HepG2 (cell line): Measurements from ENCODE around the gene ACSBG1. TPM values are rescaled to one million over a fixed set of nuclear protein-coding genes. Genes with fewer than 3 reads are reported as not detected.
A peak's percentile ranks its signal among the peaks of the same experiment; 100 is the strongest.

Experiments used
- CAMTA2 ChIP-seq: sonication (generic); formaldehyde crosslinking; IDR thresholded peaks from 2 replicates; pipeline ENCODE4 v1.4.0; 2020; ENCODE audit warnings: mild to moderate bottlenecking, missing genetic modification reagents, borderline replicate concordance
- FOSL2 ChIP-seq: sonication (generic); formaldehyde crosslinking; IDR thresholded peaks from 2 replicates; pipeline ENCODE4 v1.4.0; 2020; ENCODE audit warnings: missing genetic modification reagents
- FOXK1 ChIP-seq: sonication (generic); formaldehyde crosslinking; IDR thresholded peaks from 2 replicates; pipeline ENCODE4 v1.4.0; 2020; ENCODE audit warnings: low read depth, missing genetic modification reagents, borderline replicate concordance
- HNF4A ChIP-seq: sonication (generic); formaldehyde crosslinking; IDR thresholded peaks from 2 replicates; pipeline ENCODE4 v1.4.0; 2020; ENCODE audit warnings: missing genetic modification reagents
- LCORL ChIP-seq, 2 experiments: fragments of 450-650 bp in 1 of 2; sonication (generic) in 1 of 2; formaldehyde crosslinking in 1 of 2; IDR thresholded peaks; 2 replicates each; pipeline versions ENCODE4 v1.5.0 to v1.6.1; 2017 to 2020; ENCODE audit warnings: antibody characterized with exemption in 1 of 2, missing genetic modification reagents in 1 of 2
- NCOA1 ChIP-seq: sonication (generic); formaldehyde crosslinking; IDR thresholded peaks from 2 replicates; pipeline ENCODE4 v1.9.0; 2021; ENCODE audit warnings: missing genetic modification reagents
- PHF20 ChIP-seq: sonication (generic); formaldehyde crosslinking; IDR thresholded peaks from 2 replicates; pipeline ENCODE4 v1.5.0; 2020; ENCODE audit warnings: mild to moderate bottlenecking, missing genetic modification reagents
- REXO4 ChIP-seq: sonication (generic); formaldehyde crosslinking; IDR thresholded peaks from 2 replicates; pipeline ENCODE4 v1.8.0; 2022; ENCODE audit warnings: missing genetic modification reagents, mild to moderate bottlenecking, borderline replicate concordance
- TOPORS ChIP-seq: sonication (generic); formaldehyde crosslinking; IDR thresholded peaks from 2 replicates; pipeline ENCODE4 v1.8.0; 2023; ENCODE audit warnings: mild to moderate bottlenecking, missing genetic modification reagents
- ZNF263 ChIP-seq: sonication (generic); formaldehyde crosslinking; IDR thresholded peaks from 2 replicates; pipeline ENCODE4 v1.4.0; 2020; ENCODE audit warnings: missing genetic modification reagents
- ZNF354B ChIP-seq: sonication (generic); formaldehyde crosslinking; IDR thresholded peaks from 2 replicates; pipeline ENCODE4 v1.8.0; 2022; ENCODE audit warnings: mild to moderate bottlenecking, missing genetic modification reagents
- ZNF484 ChIP-seq: sonication (generic); formaldehyde crosslinking; IDR thresholded peaks from 2 replicates; pipeline ENCODE4 v1.5.1; 2020; ENCODE audit warnings: mild to moderate bottlenecking, low read depth, missing genetic modification reagents, borderline replicate concordance
- ZNF790 ChIP-seq: sonication (generic); formaldehyde crosslinking; IDR thresholded peaks from 2 replicates; pipeline ENCODE4 v1.8.0; 2022; ENCODE audit warnings: missing genetic modification reagents, mild to moderate bottlenecking, borderline replicate concordance
- polyA plus RNA-seq, 8 experiments: library from polyadenylated mRNA; depleted of rRNA in 3 of 8; stranded (reverse) in 7 of 8; unstranded in 1 of 8; fragments of >200 nt; fragmentation: Illumina TruSeq in 4 of 8; extraction: Trizol in 4 of 8; gene quantifications; 2 replicates each; pipeline versions ENCODE4 v1.2.1 to v1.2.3, GENCODE V29; 2011 to 2016; ENCODE audit warnings: low read depth in 4 of 8, missing spikeins in 1 of 8, mixed read lengths in 1 of 8; ENCODE audit not compliant: insufficient read depth in 1 of 8
- total RNA-seq, 5 experiments: library from RNA; depleted of rRNA; stranded (reverse); fragments of >200 nt; fragmentation: Illumina TruSeq; extraction: Trizol; gene quantifications; 2 replicates each; pipeline ENCODE4 v1.2.3, GENCODE V29; 2016; ENCODE audit warnings: low read depth in 1 of 5
- TF ChIP-seq, protein P1 (sequence below): sonication (generic); formaldehyde crosslinking; IDR thresholded peaks from 2 replicates; pipeline ENCODE4 v1.5.0; 2020; ENCODE audit warnings: mild to moderate bottlenecking, missing genetic modification reagents, borderline replicate concordance

ACSBG1 gene
- total and polyA plus RNA-seq, 2 of the 13 experiments (the other 11 are each of a cell fraction or from before 2014, with no cell fraction given): 0.35 to 0.81 TPM

GRCh38 chr15:78142332-78142731 is 92.0 kb downstream of the ACSBG1 start (continued):
- TF ChIP-seq, protein P1, sequence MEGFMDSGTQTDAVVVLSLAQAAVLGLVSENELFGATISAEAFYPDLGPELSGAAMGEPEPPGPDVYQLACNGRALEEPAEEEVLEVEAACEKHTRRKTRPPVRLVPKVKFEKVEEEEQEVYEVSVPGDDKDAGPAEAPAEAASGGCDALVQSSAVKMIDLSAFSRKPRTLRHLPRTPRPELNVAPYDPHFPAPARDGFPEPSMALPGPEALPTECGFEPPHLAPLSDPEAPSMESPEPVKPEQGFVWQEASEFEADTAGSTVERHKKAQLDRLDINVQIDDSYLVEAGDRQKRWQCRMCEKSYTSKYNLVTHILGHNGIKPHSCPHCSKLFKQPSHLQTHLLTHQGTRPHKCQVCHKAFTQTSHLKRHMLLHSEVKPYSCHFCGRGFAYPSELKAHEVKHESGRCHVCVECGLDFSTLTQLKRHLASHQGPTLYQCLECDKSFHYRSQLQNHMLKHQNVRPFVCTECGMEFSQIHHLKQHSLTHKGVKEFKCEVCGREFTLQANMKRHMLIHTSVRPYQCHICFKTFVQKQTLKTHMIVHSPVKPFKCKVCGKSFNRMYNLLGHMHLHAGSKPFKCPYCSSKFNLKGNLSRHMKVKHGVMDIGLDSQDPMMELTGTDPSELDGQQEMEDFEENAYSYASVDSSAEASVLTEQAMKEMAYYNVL (CRISPR knock-in tag): no peak
- TF ChIP-seq FOXK1 (CRISPR knock-in tag): no peak
- no peak for TF ChIP-seq CAMTA2
- no peak for TF ChIP-seq ZNF484 (CRISPR knock-in tag)
- TF ChIP-seq FOSL2 (CRISPR knock-in tag): no peak
- no peak for TF ChIP-seq ZNF790 (CRISPR knock-in tag)
- 0 out of 2 replicates have a peak, but pooled peaks have one; percentile 29 for TF ChIP-seq HNF4A (CRISPR knock-in tag)
- no peak for TF ChIP-seq NCOA1 (CRISPR knock-in tag)
- TF ChIP-seq ZNF354B (CRISPR knock-in tag): no peak
- no peak for TF ChIP-seq PHF20
- no peak for TF ChIP-seq LCORL (IDR thresholded peaks at IDR 0.05)
- no peak for TF ChIP-seq LCORL (CRISPR knock-in tag; IDR thresholded peaks at IDR 0.05)
- peak; percentile 56; the same call in 1 of the 2 replicates for TF ChIP-seq ZNF263
- TF ChIP-seq REXO4 (CRISPR knock-in tag): no peak
- no peak for TF ChIP-seq TOPORS (CRISPR knock-in tag)
